GM12892 (cell line): ENCODE measurements around the gene DNAJB8.

Source experiments
- POLR2A ChIP-seq: IDR thresholded peaks from 2 replicates; pipeline ENCODE4 v1.6.1; 2011; ENCODE audit warnings: low read depth, low read length, control low read depth
- POLR2AphosphoS5 ChIP-seq: IDR thresholded peaks from 2 replicates; pipeline ENCODE4 v1.6.1; 2011; ENCODE audit warnings: low read depth, low read length, control low read depth

GRCh38 chr3:128503751-128504532 is 37.3 kb upstream of the DNAJB8 start:
- TF ChIP-seq POLR2AphosphoS5 = no peak
- TF ChIP-seq POLR2A = no peak
